Measurements from ENCODE around the gene GOLT1A.

The GOLT1A gene

DNA sequence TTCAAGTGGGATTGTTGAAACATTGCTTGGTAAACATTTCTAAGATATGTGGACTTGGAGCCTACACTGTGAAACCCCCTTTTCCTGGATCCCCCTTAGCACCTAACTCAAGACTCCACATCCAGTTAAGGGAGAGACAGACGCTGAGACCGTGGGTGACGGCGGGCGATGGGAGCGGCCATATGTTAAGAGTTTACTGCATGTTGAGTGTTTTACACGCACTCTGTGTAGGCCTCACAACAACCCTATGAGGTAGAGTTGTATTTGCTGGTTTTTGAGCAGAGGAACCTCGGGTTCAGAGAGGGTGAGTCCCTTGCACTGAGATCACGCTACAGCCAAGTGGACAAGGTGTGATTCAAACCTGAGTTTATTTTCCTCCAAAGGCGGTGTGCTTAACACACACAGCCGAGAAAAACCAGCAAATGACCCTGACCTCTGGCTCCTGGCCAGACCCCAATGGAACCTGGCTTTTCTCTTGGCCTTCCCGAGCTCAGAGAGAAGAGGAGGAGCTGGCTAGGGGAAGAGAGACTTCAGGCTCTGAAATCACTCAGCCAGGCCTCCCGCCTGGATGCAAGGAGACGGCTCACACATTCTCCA, 46.9 kb upstream of the GOLT1A start:
- peaks cover 15% of the 10 kb centered on the region for H3K27me3 ChIP-seq (replicated peaks)
- in situ Hi-C loops (cut with HindIII; ENCODE audit: low pct_ligation_motif_present, low sequenced_read_pairs): no loop called here
- H3K27ac ChIP-seq: no peak overlapping the region
- TF ChIP-seq, protein P1, sequence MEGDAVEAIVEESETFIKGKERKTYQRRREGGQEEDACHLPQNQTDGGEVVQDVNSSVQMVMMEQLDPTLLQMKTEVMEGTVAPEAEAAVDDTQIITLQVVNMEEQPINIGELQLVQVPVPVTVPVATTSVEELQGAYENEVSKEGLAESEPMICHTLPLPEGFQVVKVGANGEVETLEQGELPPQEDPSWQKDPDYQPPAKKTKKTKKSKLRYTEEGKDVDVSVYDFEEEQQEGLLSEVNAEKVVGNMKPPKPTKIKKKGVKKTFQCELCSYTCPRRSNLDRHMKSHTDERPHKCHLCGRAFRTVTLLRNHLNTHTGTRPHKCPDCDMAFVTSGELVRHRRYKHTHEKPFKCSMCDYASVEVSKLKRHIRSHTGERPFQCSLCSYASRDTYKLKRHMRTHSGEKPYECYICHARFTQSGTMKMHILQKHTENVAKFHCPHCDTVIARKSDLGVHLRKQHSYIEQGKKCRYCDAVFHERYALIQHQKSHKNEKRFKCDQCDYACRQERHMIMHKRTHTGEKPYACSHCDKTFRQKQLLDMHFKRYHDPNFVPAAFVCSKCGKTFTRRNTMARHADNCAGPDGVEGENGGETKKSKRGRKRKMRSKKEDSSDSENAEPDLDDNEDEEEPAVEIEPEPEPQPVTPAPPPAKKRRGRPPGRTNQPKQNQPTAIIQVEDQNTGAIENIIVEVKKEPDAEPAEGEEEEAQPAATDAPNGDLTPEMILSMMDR (IDR thresholded peaks at IDR 0.05; ENCODE audit: low read depth, low read length, missing control alignments): no peak
- H3K36me3 ChIP-seq (replicated peaks): no peaks in the 10 kb centered on the region
- H3K4me3 ChIP-seq (ENCODE audit: low read depth, low read length): no peak overlapping the region
- DNase-seq: no peak

- Histone ChIP-seq H3K27me3 (replicated peaks) (peaks cover 13% of the 10 kb centered on the region), H3K36me3 (replicated peaks) (no peaks in the 10 kb centered on the region), H3K27ac (no peak overlapping the region), H3K4me3 (ENCODE audit: low read depth, low read length) (no peak overlapping the region)
- in situ Hi-C loops (cut with HindIII; ENCODE audit: low pct_ligation_motif_present, low sequenced_read_pairs): no loop called here
- DNase-seq: no peak
- TF ChIP-seq, protein P1 (IDR thresholded peaks at IDR 0.05; ENCODE audit: low read depth, low read length, missing control alignments): no peak
These were observed 46.0 kb upstream of the GOLT1A start for GRCh38 chr1:204259782-204260181.

- Histone ChIP-seq H3K27ac (no peak overlapping the region), H3K4me3 (ENCODE audit: low read depth, low read length) (no peak overlapping the region), H3K27me3 (replicated peaks) (peaks cover 10% of the 10 kb centered on the region), H3K36me3 (replicated peaks) (no peaks in the 10 kb centered on the region)
- in situ Hi-C loops (cut with HindIII; ENCODE audit: low pct_ligation_motif_present, low sequenced_read_pairs): no loop called here
- no peak for DNase-seq
- TF ChIP-seq, protein P1 (IDR thresholded peaks at IDR 0.05; ENCODE audit: low read depth, low read length, missing control alignments): no peak
These were observed 45.4 kb upstream of the GOLT1A start for GRCh38 chr1:204259196-204259595.

DNA sequence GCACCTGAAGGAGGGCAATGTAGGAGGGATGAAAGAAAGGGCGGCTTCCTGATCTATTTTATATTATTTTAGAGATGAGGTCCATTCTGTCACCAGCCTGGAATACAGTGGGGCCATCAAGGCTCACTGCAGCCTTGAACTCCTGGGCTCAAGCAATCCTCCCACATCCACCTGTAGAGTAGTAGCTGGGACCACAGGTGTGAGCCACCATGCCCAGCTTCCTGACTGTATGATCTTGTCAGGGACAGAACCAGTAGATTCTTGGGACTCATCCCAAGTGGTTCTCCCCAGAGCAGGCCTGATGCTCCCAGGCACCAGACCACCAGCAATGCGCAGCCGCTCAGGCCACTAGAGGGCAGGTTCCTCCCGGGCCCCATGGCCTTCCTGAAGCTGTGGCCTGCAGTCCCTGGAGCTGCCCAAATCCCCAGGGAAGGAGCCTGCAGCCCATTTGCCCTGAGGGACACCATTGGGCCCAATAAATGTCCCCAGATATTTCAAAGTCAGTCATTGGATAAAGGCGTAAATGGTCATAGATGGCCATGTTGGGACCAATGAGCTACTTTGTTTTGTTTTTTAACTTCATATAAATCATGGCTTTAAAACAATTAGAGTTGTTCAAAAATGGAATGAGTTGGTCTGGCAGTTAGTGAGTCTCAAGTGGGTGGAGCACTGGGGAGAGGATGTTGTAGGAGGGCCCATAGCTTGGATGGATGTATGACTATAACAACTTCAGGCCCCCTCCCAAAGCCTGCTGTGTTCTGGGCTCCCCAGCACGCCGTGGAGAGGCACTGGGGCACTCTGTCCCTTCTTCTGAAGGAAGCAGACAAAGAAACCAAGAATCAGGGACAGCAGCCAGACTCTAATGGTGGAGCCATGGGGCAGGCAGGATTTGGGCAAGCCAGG, 44.7 kb upstream of the GOLT1A start:
- no peak overlapping the region for H3K4me3 ChIP-seq (ENCODE audit: low read depth, low read length)
- in situ Hi-C loops (cut with HindIII; ENCODE audit: low pct_ligation_motif_present, low sequenced_read_pairs): no loop called here
- peak; percentile 29 for DNase-seq
- H3K27ac ChIP-seq: no peak overlapping the region
- no peaks in the 10 kb centered on the region for H3K36me3 ChIP-seq (replicated peaks)
- H3K27me3 ChIP-seq (replicated peaks): peaks cover 10% of the 10 kb centered on the region
- TF ChIP-seq, protein P1 (IDR thresholded peaks at IDR 0.05; ENCODE audit: low read depth, low read length, missing control alignments): peak; percentile 93

- Histone ChIP-seq H3K27ac (no peak overlapping the region), H3K4me3 (ENCODE audit: low read depth, low read length) (no peak overlapping the region), H3K36me3 (replicated peaks) (no peaks in the 10 kb centered on the region), H3K27me3 (replicated peaks) (peaks cover 3% of the 10 kb centered on the region)
- in situ Hi-C loops (cut with HindIII; ENCODE audit: low pct_ligation_motif_present, low sequenced_read_pairs): no loop called here
- no peak for DNase-seq
- TF ChIP-seq, protein P1 (IDR thresholded peaks at IDR 0.05; ENCODE audit: low read depth, low read length, missing control alignments): no peak
These were observed 43.7 kb upstream of the GOLT1A start for GRCh38 chr1:204257446-204257845.
